PFSK-1 (cell line): ENCODE results near the gene CLEC11A.

ENCODE experiments used
- POLR2AphosphoS5 ChIP-seq: IDR thresholded peaks from 2 replicates; pipeline ENCODE4 v1.6.1; 2012; ENCODE audit warnings: low read depth, mild to moderate bottlenecking, control low read depth, low read length, moderate library complexity
- REST ChIP-seq, 2 experiments: IDR thresholded peaks; 2 replicates each; pipeline versions ENCODE4 v1.6.1 to v1.8.0; 2011 to 2012; ENCODE audit warnings: low read depth in 2 of 2, low read length in 2 of 2, control low read depth in 1 of 2, inconsistent platforms in 1 of 2, mild to moderate bottlenecking in 1 of 2, moderate library complexity in 1 of 2; ENCODE audit not compliant: insufficient read depth in 1 of 2

GRCh38 chr19:50736338-50736737, 13.2 kb downstream of the CLEC11A start:
- TF ChIP-seq POLR2AphosphoS5 (no peak), REST (IDR thresholded peaks at IDR 0.05; ENCODE audit: insufficient read depth in 1 of 2, low read depth in 2 of 2, low read length in 2 of 2) (no peak)
